Type B pancreatic cell (in vitro differentiated cells): ENCODE measurements around the gene FASLG. TPM values are rescaled to one million over a fixed set of nuclear protein-coding genes. Genes with fewer than 3 reads are reported as not detected.

Experiments used
- DNase-seq: peaks from one replicate; pipeline ENCODE4 v3.0.0; 2021; ENCODE audit warnings: mixed read lengths; ENCODE audit not compliant: unreplicated experiment; ENCODE audit errors: extremely low spot score
- H3K27ac Mint-ChIP-seq: 2 replicates; pipeline ENCODE4 v1.8.0; 2021; ENCODE audit warnings: mild to moderate bottlenecking, mixed read lengths
- H3K27me3 Mint-ChIP-seq: 2 replicates; pipeline ENCODE4 v1.8.0; 2021; ENCODE audit warnings: mixed read lengths
- H3K36me3 Mint-ChIP-seq: 2 replicates; pipeline ENCODE4 v1.8.0; 2021; ENCODE audit warnings: mixed read lengths
- H3K4me1 Mint-ChIP-seq: one replicate; pipeline ENCODE4 v1.8.0; 2021; ENCODE audit warnings: mixed read lengths; ENCODE audit not compliant: unreplicated experiment
- H3K4me3 Mint-ChIP-seq: 2 replicates; pipeline ENCODE4 v1.8.0; 2021; ENCODE audit warnings: mild to moderate bottlenecking, mixed read lengths
- H3K9me3 Mint-ChIP-seq: 2 replicates; pipeline ENCODE4 v1.8.0; 2021; ENCODE audit warnings: mixed read lengths
- CTCF ChIP-seq: fragments of 200-600 bp; sonication (generic); conservative IDR thresholded peaks from 2 replicates; pipeline ENCODE4 v1.5.0; 2021; ENCODE audit warnings: antibody characterized with exemption, mild to moderate bottlenecking
- total RNA-seq: library from RNA; stranded (reverse); gene quantifications from 2 replicates; pipeline ENCODE4 v1.2.1, GENCODE V29; 2021; ENCODE audit warnings: low replicate concordance

Gene FASLG
- total RNA-seq, 1 donor from 2014 or later: not detected

GRCh38 chr1:172704420-172705210 is 45.7 kb downstream of the FASLG start:
- no peak overlapping the region for H3K27ac Mint-ChIP-seq
- DNase-seq: no peak
- no peaks in the 10 kb centered on the region for H3K9me3 Mint-ChIP-seq
- H3K27me3 Mint-ChIP-seq: no peaks in the 10 kb centered on the region
- no peak for TF ChIP-seq CTCF
- H3K36me3 Mint-ChIP-seq: no peaks in the 10 kb centered on the region
- peaks cover 5% of the 10 kb centered on the region for H3K4me1 Mint-ChIP-seq
- no peak overlapping the region for H3K4me3 Mint-ChIP-seq

GRCh38 chr1:172708452-172708851 is 49.5 kb downstream of the FASLG start:
- Mint-ChIP-seq H3K9me3 (no peaks in the 10 kb centered on the region), H3K4me3 (no peak overlapping the region), H3K4me1 (peaks cover 6% of the 10 kb centered on the region), H3K36me3 (no peaks in the 10 kb centered on the region), H3K27ac (no peak overlapping the region), H3K27me3 (no peaks in the 10 kb centered on the region)
- TF ChIP-seq CTCF: no peak
- no peak for DNase-seq

GRCh38 chr1:172711558-172711957 is 52.7 kb downstream of the FASLG start:
- H3K4me1 Mint-ChIP-seq: peaks cover 17% of the 10 kb centered on the region
- TF ChIP-seq CTCF: no peak
- H3K27ac Mint-ChIP-seq: no peak overlapping the region
- peaks cover 8% of the 10 kb centered on the region for H3K9me3 Mint-ChIP-seq
- peaks cover 2% of the 10 kb centered on the region for H3K36me3 Mint-ChIP-seq
- no peak for DNase-seq
- H3K27me3 Mint-ChIP-seq: no peaks in the 10 kb centered on the region
- H3K4me3 Mint-ChIP-seq: no peak overlapping the region

GRCh38 chr1:172713466-172713865 is 54.6 kb downstream of the FASLG start:
- Mint-ChIP-seq H3K27me3 (no peaks in the 10 kb centered on the region), H3K9me3 (peaks cover 13% of the 10 kb centered on the region), H3K4me3 (no peak overlapping the region), H3K4me1 (peaks cover 25% of the 10 kb centered on the region), H3K27ac (no peak overlapping the region), H3K36me3 (peaks cover 4% of the 10 kb centered on the region)
- no peak for DNase-seq
- no peak for TF ChIP-seq CTCF

Other genes starting within 250 kb of the FASLG start
- gene C1orf105, start 238.4 kb upstream of the FASLG start, total RNA-seq: 2.3 TPM in 1 of 2 replicates, not detected in the other
- 36.0 and 37.3 TPM in 2 replicates for gene PIGC, start 215.0 kb upstream of the FASLG start, total RNA-seq
- gene SUCO, start 126.0 kb upstream of the FASLG start, total RNA-seq: 76.5 and 88.3 TPM in 2 replicates